GM19468 (cell line): ENCODE results near the gene MYLIP.

ENCODE experiments used
- ATAC-seq: cut with Tn5 transposase; IDR thresholded peaks from one replicate; pipeline ENCODE4 v1.9.1; 2021; ENCODE audit warnings: mild to moderate bottlenecking, moderate library complexity, moderate number of reproducible peaks; ENCODE audit not compliant: unreplicated experiment; ENCODE audit errors: extremely low read depth

MYLIP gene

GRCh38 chr6:16196984-16197546, 68.2 kb downstream of the MYLIP start:
- no peak for ATAC-seq
